Endodermal cell (in vitro differentiated cells): ENCODE results near the gene SQSTM1. TPM values are rescaled to one million over a fixed set of nuclear protein-coding genes. Genes with fewer than 3 reads are reported as not detected.
A peak's percentile ranks its signal among the peaks of the same experiment; 100 is the strongest.

Experiments used
- DNase-seq: peaks from one replicate; pipeline ENCODE4 v3.0.0-alpha.2; 2017
- H3K27ac ChIP-seq: 2 replicates; pipeline ENCODE4 v1.5.1; 2013; ENCODE audit warnings: mild to moderate bottlenecking, low read depth, low read length, moderate library complexity
- H3K27me3 ChIP-seq: 2 replicates; pipeline ENCODE4 v1.6.1; 2013; ENCODE audit warnings: mild to moderate bottlenecking, low read length, moderate library complexity; ENCODE audit not compliant: insufficient read depth, control insufficient read depth, poor library complexity, severe bottlenecking
- H3K36me3 ChIP-seq: 2 replicates; pipeline ENCODE4 v1.7.0; 2013; ENCODE audit warnings: mild to moderate bottlenecking, low read length, moderate library complexity; ENCODE audit not compliant: control insufficient read depth, insufficient read depth
- H3K4me1 ChIP-seq: one replicate; pipeline ENCODE4 v1.7.0; 2013; ENCODE audit warnings: low read length; ENCODE audit not compliant: control insufficient read depth, insufficient read depth
- H3K4me3 ChIP-seq: 2 replicates; pipeline ENCODE4 v1.5.1; 2013; ENCODE audit warnings: mild to moderate bottlenecking, low read length, moderate library complexity
- H3K9ac ChIP-seq: 2 replicates; pipeline ENCODE4 v1.6.1; 2013; ENCODE audit warnings: mild to moderate bottlenecking, low read length, moderate library complexity; ENCODE audit not compliant: poor library complexity, severe bottlenecking; ENCODE audit errors: extremely low read depth
- H3K9me3 ChIP-seq: 2 replicates; pipeline ENCODE4 v1.6.1; 2013; ENCODE audit warnings: mild to moderate bottlenecking, low read length, moderate library complexity; ENCODE audit not compliant: control insufficient read depth
- H3K27ac Mint-ChIP-seq: 2 replicates; pipeline ENCODE4 v1.8.0; 2020; ENCODE audit warnings: mixed read lengths
- H3K27me3 Mint-ChIP-seq: 2 replicates; pipeline ENCODE4 v1.8.0; 2021; ENCODE audit warnings: mild to moderate bottlenecking, mixed read lengths; ENCODE audit not compliant: insufficient read depth
- H3K36me3 Mint-ChIP-seq: 2 replicates; pipeline ENCODE4 v1.8.0; 2020; ENCODE audit warnings: low read depth, mixed read lengths
- H3K4me1 Mint-ChIP-seq: 2 replicates; pipeline ENCODE4 v1.8.0; 2020; ENCODE audit warnings: mixed read lengths
- H3K4me3 Mint-ChIP-seq: 2 replicates; pipeline ENCODE4 v1.8.0; 2020; ENCODE audit warnings: mild to moderate bottlenecking, moderate library complexity, mixed read lengths
- H3K9me3 Mint-ChIP-seq: 2 replicates; pipeline ENCODE4 v1.8.0; 2020; ENCODE audit warnings: mild to moderate bottlenecking, mixed read lengths
- CTCF ChIP-seq: fragments of 200-600 bp; sonication (generic); conservative IDR thresholded peaks from 2 replicates; pipeline ENCODE4 v1.5.0; 2021; ENCODE audit warnings: antibody characterized with exemption, mild to moderate bottlenecking
- WGBS, 2 experiments: methylation state at CpG; one replicate each; pipeline versions ENCODE4 v1.1.5 to v1.1.7; 2013; ENCODE audit warnings: missing lambda C conversion rate in 2 of 2, mixed read lengths in 1 of 2; ENCODE audit not compliant: insufficient coverage in 1 of 2, insufficient read length in 1 of 2; 5-methylcytosine and 5-hydroxymethylcytosine counted together
- total RNA-seq, 2 donors: library from RNA; stranded (reverse); fragmentation: NEBNext Ultra II Directional in 1 of 2; extraction: Animal tissue kit (Norgen Biotek cat#: 25700) in 1 of 2; gene quantifications; 2 replicates in 1 of 2; 3 replicates in 1 of 2; pipeline ENCODE4 v1.2.1, GENCODE V29; 2021

SQSTM1 gene
- total RNA-seq, 2 donors from 2014 or later: 134 to 172 TPM

DNA sequence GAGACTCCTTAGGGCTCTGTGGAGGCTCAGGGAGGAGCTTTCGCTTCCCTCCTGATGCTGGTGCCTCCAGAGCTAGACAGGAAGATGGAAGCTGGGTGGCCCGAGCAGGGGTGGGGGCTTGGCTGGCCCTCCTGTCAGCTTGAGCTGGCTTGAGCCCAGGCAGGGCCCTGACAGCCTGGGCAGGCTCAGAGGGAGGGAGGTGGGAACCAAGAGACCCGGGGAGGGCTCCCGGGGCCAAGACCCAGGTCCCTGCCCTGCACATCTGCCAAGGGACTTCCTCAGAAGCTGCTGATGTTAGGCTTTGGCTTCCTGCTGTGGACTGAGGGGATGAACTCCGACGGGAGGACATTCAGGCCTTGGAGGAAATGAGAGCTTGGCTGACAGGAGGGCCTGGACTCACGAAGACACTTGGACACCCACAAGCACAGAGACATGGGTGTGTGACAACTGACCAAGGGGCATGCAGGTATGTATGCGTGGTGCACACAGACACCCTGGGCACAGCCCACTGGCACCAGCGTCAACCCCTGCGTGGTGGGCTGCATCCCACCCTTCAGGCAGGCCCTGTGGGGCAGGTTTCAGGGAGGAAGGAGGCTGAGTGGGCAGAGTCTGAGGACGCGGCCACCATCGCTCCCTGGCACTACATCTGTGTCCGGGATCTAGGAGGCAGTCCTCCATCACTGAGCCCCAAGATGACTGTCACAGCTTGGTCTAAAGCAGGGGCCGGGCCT lies 28.7 kb upstream of the SQSTM1 start:
- no peak for DNase-seq
- no peaks in the 10 kb centered on the region for H3K27me3 ChIP-seq
- H3K27ac ChIP-seq: no peak overlapping the region
- H3K4me1 ChIP-seq: peaks cover 5% of the 10 kb centered on the region
- H3K27ac Mint-ChIP-seq: no peak overlapping the region
- peaks cover 4% of the 10 kb centered on the region for H3K9me3 Mint-ChIP-seq
- H3K36me3 Mint-ChIP-seq: peaks cover 6% of the 10 kb centered on the region
- WGBS, 2 experiments: 87 to 89% methylated on average over 11 to 15 of the region's 15 CpGs
- H3K4me3 ChIP-seq: no peak overlapping the region
- H3K9ac ChIP-seq: no peak overlapping the region
- TF ChIP-seq CTCF: no peak
- H3K4me1 Mint-ChIP-seq: peaks cover 3% of the 10 kb centered on the region
- no peaks in the 10 kb centered on the region for H3K9me3 ChIP-seq
- H3K27me3 Mint-ChIP-seq: no peaks in the 10 kb centered on the region
- no peak overlapping the region for H3K4me3 Mint-ChIP-seq
- H3K36me3 ChIP-seq: peaks cover 3% of the 10 kb centered on the region

DNA sequence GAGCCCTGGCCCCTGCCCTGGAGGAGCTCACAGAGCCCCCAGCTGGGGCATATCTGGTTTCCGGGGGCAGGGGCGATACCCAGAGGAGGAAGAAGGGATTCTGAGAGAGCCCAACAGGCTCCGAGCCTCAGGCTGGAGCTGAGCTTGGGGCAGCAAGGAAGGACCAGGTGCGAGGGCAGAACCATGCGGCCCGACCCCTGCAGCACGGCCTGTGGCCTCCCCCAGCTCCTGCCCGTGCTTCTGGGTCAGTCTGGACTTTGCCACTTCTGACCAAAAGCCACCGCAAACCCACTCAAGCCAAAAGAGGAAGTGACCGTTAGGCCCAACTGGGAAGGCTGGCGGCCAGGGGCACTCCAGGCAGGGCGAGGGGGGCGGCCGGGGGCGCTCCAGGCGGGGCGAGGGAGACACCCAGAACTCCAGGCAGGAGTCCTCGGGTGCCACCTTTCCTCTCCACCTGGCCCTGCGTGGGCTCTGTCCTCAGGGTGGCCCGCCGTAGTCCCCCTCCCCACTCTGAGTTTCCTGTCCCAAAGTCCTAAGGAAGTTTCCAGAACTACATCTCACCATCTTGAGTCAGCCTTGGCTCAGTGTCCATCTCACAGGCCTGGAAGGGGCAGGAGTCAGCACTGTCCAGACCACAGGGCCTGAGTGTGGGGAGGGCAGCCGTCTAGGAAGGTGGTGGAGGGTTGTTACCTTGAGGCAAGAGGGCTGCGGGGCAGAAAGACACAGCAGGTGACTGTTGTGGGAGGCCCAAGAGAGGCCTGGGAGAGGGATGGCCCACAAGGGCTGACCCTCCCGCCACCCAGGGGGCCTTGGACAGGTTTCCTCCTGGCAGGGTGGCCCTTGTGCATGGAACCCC lies 27.9 kb upstream of the SQSTM1 start:
- peaks cover 3% of the 10 kb centered on the region for H3K4me1 Mint-ChIP-seq
- H3K36me3 Mint-ChIP-seq: peaks cover 11% of the 10 kb centered on the region
- Histone ChIP-seq H3K9me3 (no peaks in the 10 kb centered on the region), H3K27me3 (no peaks in the 10 kb centered on the region), H3K36me3 (peaks cover 11% of the 10 kb centered on the region), H3K9ac (no peak overlapping the region), H3K27ac (no peak overlapping the region), H3K4me1 (peaks cover 5% of the 10 kb centered on the region), H3K4me3 (no peak overlapping the region)
- 92 to 95% methylated on average over 16 to 24 of the region's 24 CpGs for WGBS, 2 experiments
- no peak for TF ChIP-seq CTCF
- no peak overlapping the region for H3K4me3 Mint-ChIP-seq
- H3K27ac Mint-ChIP-seq: no peak overlapping the region
- H3K9me3 Mint-ChIP-seq: peaks cover 4% of the 10 kb centered on the region
- no peaks in the 10 kb centered on the region for H3K27me3 Mint-ChIP-seq
- no peak for DNase-seq

- H3K27ac Mint-ChIP-seq: no peak within 1 kb of the TSS
- H3K9ac ChIP-seq: no peak within 1 kb of the TSS
These were observed 27.1 kb upstream of the SQSTM1 start, which contains the start of gene LTC4S for GRCh38 chr5:179793468-179794139. Gene LTC4S, plus strand, starts transcription at chr5:179793986. Its CDS starts 95 bp downstream, at chr5:179794081.

More at GRCh38 chr5:179793468-179794139, 27.1 kb upstream of the SQSTM1 start, which contains the start of gene LTC4S:
- no peak for DNase-seq
- Mint-ChIP-seq H3K9me3 (peaks cover 2% of the 10 kb centered on the region), H3K36me3 (peaks cover 10% of the 10 kb centered on the region), H3K4me1 (peaks cover 3% of the 10 kb centered on the region), H3K27me3 (no peaks in the 10 kb centered on the region), H3K4me3 (peak within 1 kb of the TSS; percentile 64)
- WGBS, 2 experiments: 86 to 90% methylated on average over 7 to 19 of the region's 19 CpGs
- Histone ChIP-seq H3K4me3 (no peak within 1 kb of the TSS), H3K27ac (no peak within 1 kb of the TSS), H3K4me1 (peaks cover 5% of the 10 kb centered on the region), H3K9me3 (no peaks in the 10 kb centered on the region), H3K27me3 (no peaks in the 10 kb centered on the region), H3K36me3 (peaks cover 18% of the 10 kb centered on the region)
- no peak for TF ChIP-seq CTCF
